DMS114 treated with DMSO at 0.1 percent for 48 hours (cell line): ENCODE measurements around the gene NETO2.
"Not testable (repeated sequence)": the region's sequence is repeated elsewhere in the genome, so short reads cannot be mapped to it uniquely, and the experiment has no call there.

Experiments used
- DNase-seq: peaks from one replicate; lab custom pipeline; 2025; ENCODE audit not compliant: unreplicated experiment; lab: John Stamatoyannopoulos, UW

NETO2 gene

GRCh38 chr16:47067203-47067602 lies 76.5 kb downstream of the NETO2 start:
- DNase-seq = no peak

GRCh38 chr16:47065766-47066688 lies 77.7 kb downstream of the NETO2 start:
- DNase-seq = no peak

- DNase-seq = no peak
Measured at GRCh38 chr16:47064775-47065174, 79.0 kb downstream of the NETO2 start.

- no peak for DNase-seq
Measured at GRCh38 chr16:47063011-47063724, 80.6 kb downstream of the NETO2 start.

- no peak for DNase-seq
Measured at GRCh38 chr16:47061204-47061603, 82.5 kb downstream of the NETO2 start.

- DNase-seq = no peak
Measured at GRCh38 chr16:47060596-47060995, 83.1 kb downstream of the NETO2 start.

- DNase-seq = no peak
Measured at GRCh38 chr16:47059991-47060390, 83.8 kb downstream of the NETO2 start.

- not testable (repeated sequence) for DNase-seq
Measured at GRCh38 chr16:47059130-47059529, 84.6 kb downstream of the NETO2 start.

GRCh38 chr16:47058295-47059086 lies 85.3 kb downstream of the NETO2 start:
- no peak for DNase-seq

- no peak for DNase-seq
Measured at GRCh38 chr16:47057630-47057993, 86.1 kb downstream of the NETO2 start.

- DNase-seq = no peak
Measured at GRCh38 chr16:47056688-47057629, 86.8 kb downstream of the NETO2 start.

- DNase-seq = not testable (repeated sequence)
Measured at GRCh38 chr16:47056061-47056460, 87.7 kb downstream of the NETO2 start.

GRCh38 chr16:47055136-47055885 lies 88.4 kb downstream of the NETO2 start:
- DNase-seq = no peak

GRCh38 chr16:47054306-47054705 lies 89.4 kb downstream of the NETO2 start:
- DNase-seq = no peak

- DNase-seq = no peak
Measured at GRCh38 chr16:47053895-47054294, 89.8 kb downstream of the NETO2 start.

- no peak for DNase-seq
Measured at GRCh38 chr16:47052666-47053640, 90.8 kb downstream of the NETO2 start.

- no peak for DNase-seq
Measured at GRCh38 chr16:47051031-47051430, 92.7 kb downstream of the NETO2 start.

- DNase-seq = no peak
Measured at GRCh38 chr16:47049901-47050583, 93.7 kb downstream of the NETO2 start.
